Renal pelvis (tissue), 4 donors: ENCODE data around the gene MGAT1. TPM values are rescaled to one million over a fixed set of nuclear protein-coding genes. Genes with fewer than 3 reads are reported as not detected.

Experiments
- DNase-seq: peaks from one replicate; pipeline ENCODE4 v3.0.0-alpha.2; 2013
- polyA plus RNA-seq, 3 donors: library from polyadenylated mRNA; unstranded; fragments of 120-200 nt; gene quantifications; one replicate each; pipeline ENCODE4 v1.2.1, GENCODE V29; 2013; ENCODE audit not compliant: insufficient read length in 3 of 3

The MGAT1 gene
- polyA plus RNA-seq, 3 donors = 79.0 to 89.7 (median 89.1) TPM

GRCh38 chr5:180739958-180740357 lies 62.6 kb downstream of the MGAT1 start, which contains the start of gene OR2Y1:
Gene OR2Y1, minus strand, starts transcription at chr5:180740058. Its CDS starts 0 bp downstream, at chr5:180740058.
- DNase-seq = no peak

GRCh38 chr5:180739271-180739670 lies 63.3 kb downstream of the MGAT1 start:
- no peak for DNase-seq

GRCh38 chr5:180736536-180736935 lies 66.1 kb downstream of the MGAT1 start:
- DNase-seq = peak; percentile 9

Other genes with a start within 250 kb of the MGAT1 start
- gene SCGB3A1, start 211.3 kb downstream of the MGAT1 start, polyA plus RNA-seq = 1 to 10 TPM; 1.2 to 2.4 (median 2.1) TPM
- gene FLT4, start 153.2 kb downstream of the MGAT1 start, polyA plus RNA-seq = 10 to 100 TPM; 29.1 to 36.6 (median 33.7) TPM
- not detected for gene OR2Y1, start 62.7 kb downstream of the MGAT1 start, polyA plus RNA-seq
- gene ZFP62, start 58.5 kb upstream of the MGAT1 start, polyA plus RNA-seq = 10 to 100 TPM; 56.0 to 71.9 (median 61.9) TPM
- 1 to 10 TPM in 1 of 3 donors, under 1 TPM in 2; 0.34 to 1.1 (median 0.56) TPM for gene BTNL8, start 96.4 kb upstream of the MGAT1 start, polyA plus RNA-seq
- gene BTNL3, start 186.0 kb upstream of the MGAT1 start, polyA plus RNA-seq = under 1 TPM in 1 of 3 donors, not detected in 2; 0.09 TPM
- gene BTNL9, start 237.5 kb upstream of the MGAT1 start, polyA plus RNA-seq = 10 to 100 TPM in 2 of 3 donors, 1 to 10 TPM in 1; 5.3 to 14.7 (median 10.2) TPM